HG03039 (cell line): Measurements from ENCODE around the gene RNF212.

Experiments used
- ATAC-seq: cut with Tn5 transposase; IDR thresholded peaks from one replicate; pipeline ENCODE4 v1.9.1; 2021; ENCODE audit warnings: mild to moderate bottlenecking, moderate library complexity; ENCODE audit not compliant: unreplicated experiment

Gene RNF212

GRCh38 chr4:1038948-1039492 lies 74.3 kb downstream of the RNF212 start:
- no peak for ATAC-seq

- no peak for ATAC-seq
Observed at GRCh38 chr4:1036976-1037810, 76.2 kb downstream of the RNF212 start.

- ATAC-seq = no peak
Observed at GRCh38 chr4:1036095-1036494, 77.3 kb downstream of the RNF212 start.

- ATAC-seq = no peak
Observed at GRCh38 chr4:1035510-1035909, 77.9 kb downstream of the RNF212 start.

GRCh38 chr4:1033840-1034551 lies 79.4 kb downstream of the RNF212 start:
- no peak for ATAC-seq

- no peak for ATAC-seq
Observed at GRCh38 chr4:1032861-1033260, 80.5 kb downstream of the RNF212 start.

GRCh38 chr4:1031956-1032795 lies 81.2 kb downstream of the RNF212 start:
- no peak for ATAC-seq

GRCh38 chr4:1031346-1031745 lies 82.0 kb downstream of the RNF212 start:
- no peak for ATAC-seq

GRCh38 chr4:1030559-1030958 lies 82.8 kb downstream of the RNF212 start:
- no peak for ATAC-seq

- ATAC-seq = no peak
Observed at GRCh38 chr4:1030031-1030430, 83.3 kb downstream of the RNF212 start.

GRCh38 chr4:1029529-1029928 lies 83.8 kb downstream of the RNF212 start:
- ATAC-seq = no peak

GRCh38 chr4:1028574-1029220 lies 84.7 kb downstream of the RNF212 start:
- ATAC-seq = no peak

- no peak for ATAC-seq
Observed at GRCh38 chr4:1027915-1028238, 85.5 kb downstream of the RNF212 start.

GRCh38 chr4:1027219-1027914 lies 86.0 kb downstream of the RNF212 start:
- ATAC-seq = no peak

GRCh38 chr4:1026115-1026514 lies 87.2 kb downstream of the RNF212 start:
- no peak for ATAC-seq

GRCh38 chr4:1024882-1025545 lies 88.3 kb downstream of the RNF212 start:
- ATAC-seq = no peak

GRCh38 chr4:1023895-1024740 lies 89.2 kb downstream of the RNF212 start:
- no peak for ATAC-seq

GRCh38 chr4:1023075-1023640 lies 90.2 kb downstream of the RNF212 start:
- ATAC-seq = no peak

- ATAC-seq = no peak
Observed at GRCh38 chr4:1022739-1023066, 90.7 kb downstream of the RNF212 start.
